ENCODE data around the gene OGFOD3. TPM values are rescaled to one million over a fixed set of nuclear protein-coding genes. Genes with fewer than 3 reads are reported as not detected.

OGFOD3 gene
- total and polyA plus RNA-seq, 9 of the 15 experiments (the other 6 are each of a cell fraction or from before 2014, with no cell fraction given), result 0.69 to 44.7 (median 18.9) TPM

DNA sequence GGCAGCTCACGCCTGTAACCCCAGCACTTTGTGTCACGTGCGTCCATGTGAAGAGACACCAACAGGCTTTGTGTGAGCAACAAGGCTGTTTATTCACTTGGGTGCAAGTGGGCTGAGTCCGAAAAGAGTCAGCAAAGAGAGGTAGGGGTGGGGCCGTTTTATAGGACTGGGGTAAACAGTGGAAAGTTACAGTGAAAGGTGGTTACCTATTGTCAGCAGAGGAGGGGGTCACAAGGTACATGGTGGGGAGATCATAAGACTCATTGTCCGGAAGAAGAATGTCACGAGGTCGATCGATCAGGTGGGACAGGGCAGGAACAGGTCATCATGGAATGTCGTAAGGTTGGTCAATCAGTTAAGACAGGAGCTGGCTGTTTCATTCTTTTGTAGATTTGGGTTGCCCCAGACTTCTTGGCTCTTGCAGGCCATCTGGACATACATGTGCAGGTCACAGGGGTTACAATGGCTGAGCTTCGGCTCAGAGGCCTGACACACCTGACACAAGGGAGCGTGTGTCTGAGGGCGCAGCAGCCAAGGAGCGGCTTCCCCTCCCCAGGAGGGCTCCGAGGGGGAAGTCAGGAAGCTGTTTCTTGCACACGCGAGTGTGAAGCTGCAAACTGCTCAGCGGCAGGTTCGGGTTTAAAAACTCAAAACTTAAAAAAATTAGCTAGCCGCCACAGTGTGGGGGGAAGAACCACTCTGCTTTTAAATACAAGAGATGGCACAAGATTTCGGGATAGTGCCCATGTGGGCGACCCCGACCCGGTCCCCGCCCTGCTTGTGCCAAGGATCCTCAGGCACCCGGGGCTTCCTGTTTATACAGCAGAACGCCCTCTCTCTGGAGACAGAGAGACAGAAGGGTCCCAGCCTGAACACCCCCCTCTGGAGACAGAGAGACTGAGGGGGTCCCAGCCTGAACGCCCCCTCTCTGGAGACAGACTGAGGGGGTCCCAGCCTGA is 71.8 kb downstream of the OGFOD3 start (continued):
- no peak for TF ChIP-seq KDM5B (IDR thresholded peaks at IDR 0.05; ENCODE audit: insufficient replicate concordance, low read depth, low read length)
- TF ChIP-seq HDAC6 (IDR thresholded peaks at IDR 0.05; ENCODE audit: low read depth, low read length), result no peak
- TF ChIP-seq, protein P1, sequence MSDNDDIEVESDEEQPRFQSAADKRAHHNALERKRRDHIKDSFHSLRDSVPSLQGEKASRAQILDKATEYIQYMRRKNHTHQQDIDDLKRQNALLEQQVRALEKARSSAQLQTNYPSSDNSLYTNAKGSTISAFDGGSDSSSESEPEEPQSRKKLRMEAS (CRISPR knock-in tag; IDR thresholded peaks at IDR 0.05), result peak; percentile 34
- TF ChIP-seq NCOA6 (IDR thresholded peaks at IDR 0.05), result no peak
- TF ChIP-seq, protein P2, sequence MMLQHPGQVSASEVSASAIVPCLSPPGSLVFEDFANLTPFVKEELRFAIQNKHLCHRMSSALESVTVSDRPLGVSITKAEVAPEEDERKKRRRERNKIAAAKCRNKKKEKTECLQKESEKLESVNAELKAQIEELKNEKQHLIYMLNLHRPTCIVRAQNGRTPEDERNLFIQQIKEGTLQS (IDR thresholded peaks at IDR 0.05), result no peak
- TF ChIP-seq, protein P2 (CRISPR knock-in tag; conservative IDR thresholded peaks at IDR 0.05), result no peak
- TF ChIP-seq, protein P3, sequence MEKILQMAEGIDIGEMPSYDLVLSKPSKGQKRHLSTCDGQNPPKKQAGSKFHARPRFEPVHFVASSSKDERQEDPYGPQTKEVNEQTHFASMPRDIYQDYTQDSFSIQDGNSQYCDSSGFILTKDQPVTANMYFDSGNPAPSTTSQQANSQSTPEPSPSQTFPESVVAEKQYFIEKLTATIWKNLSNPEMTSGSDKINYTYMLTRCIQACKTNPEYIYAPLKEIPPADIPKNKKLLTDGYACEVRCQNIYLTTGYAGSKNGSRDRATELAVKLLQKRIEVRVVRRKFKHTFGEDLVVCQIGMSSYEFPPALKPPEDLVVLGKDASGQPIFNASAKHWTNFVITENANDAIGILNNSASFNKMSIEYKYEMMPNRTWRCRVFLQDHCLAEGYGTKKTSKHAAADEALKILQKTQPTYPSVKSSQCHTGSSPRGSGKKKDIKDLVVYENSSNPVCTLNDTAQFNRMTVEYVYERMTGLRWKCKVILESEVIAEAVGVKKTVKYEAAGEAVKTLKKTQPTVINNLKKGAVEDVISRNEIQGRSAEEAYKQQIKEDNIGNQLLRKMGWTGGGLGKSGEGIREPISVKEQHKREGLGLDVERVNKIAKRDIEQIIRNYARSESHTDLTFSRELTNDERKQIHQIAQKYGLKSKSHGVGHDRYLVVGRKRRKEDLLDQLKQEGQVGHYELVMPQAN (IDR thresholded peaks at IDR 0.05; ENCODE audit: borderline replicate concordance), result no peak
- TF ChIP-seq MED1 (CRISPR knock-in tag; IDR thresholded peaks at IDR 0.05; ENCODE audit: borderline replicate concordance), result no peak
- no peak for TF ChIP-seq SIRT6 (IDR thresholded peaks at IDR 0.05; ENCODE audit: low read depth, low read length)
- no peak for TF ChIP-seq POU5F1 (IDR thresholded peaks at IDR 0.05; ENCODE audit: borderline replicate concordance, low read depth, low read length, partially characterized antibody)
- peak; percentile 75 for TF ChIP-seq DMBX1 (CRISPR knock-in tag; IDR thresholded peaks at IDR 0.05; ENCODE audit: borderline replicate concordance)
- TF ChIP-seq ZNF174 (CRISPR knock-in tag; IDR thresholded peaks at IDR 0.05), result no peak
- TF ChIP-seq CC2D1A (IDR thresholded peaks at IDR 0.05), result no peak
- no peak for TF ChIP-seq ZNF197 (CRISPR knock-in tag; IDR thresholded peaks at IDR 0.05; ENCODE audit: low read depth)
- no peak for TF ChIP-seq NRF1 (conservative IDR thresholded peaks at IDR 0.05 in 1 of 2, IDR thresholded peaks at IDR 0.05 in 1 of 2)
- no peak for TF ChIP-seq NFATC3 (IDR thresholded peaks at IDR 0.05)
- no peak for TF ChIP-seq ZNF75A (CRISPR knock-in tag; IDR thresholded peaks at IDR 0.05)
- TF ChIP-seq, protein P4, sequence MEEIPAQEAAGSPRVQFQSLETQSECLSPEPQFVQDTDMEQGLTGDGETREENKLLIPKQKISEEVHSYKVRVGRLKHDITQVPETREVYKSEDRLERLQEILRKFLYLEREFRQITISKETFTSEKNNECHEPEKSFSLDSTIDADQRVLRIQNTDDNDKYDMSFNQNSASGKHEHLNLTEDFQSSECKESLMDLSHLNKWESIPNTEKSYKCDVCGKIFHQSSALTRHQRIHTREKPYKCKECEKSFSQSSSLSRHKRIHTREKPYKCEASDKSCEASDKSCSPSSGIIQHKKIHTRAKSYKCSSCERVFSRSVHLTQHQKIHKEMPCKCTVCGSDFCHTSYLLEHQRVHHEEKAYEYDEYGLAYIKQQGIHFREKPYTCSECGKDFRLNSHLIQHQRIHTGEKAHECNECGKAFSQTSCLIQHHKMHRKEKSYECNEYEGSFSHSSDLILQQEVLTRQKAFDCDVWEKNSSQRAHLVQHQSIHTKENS (CRISPR knock-in tag; IDR thresholded peaks at IDR 0.05), result no peak
- no peak for TF ChIP-seq MAFG (tag; conservative IDR thresholded peaks at IDR 0.05)
- no peak for TF ChIP-seq ZNF778 (CRISPR knock-in tag; IDR thresholded peaks at IDR 0.05)
- TF ChIP-seq HDGF (IDR thresholded peaks at IDR 0.05), result no peak
- TF ChIP-seq FUS (optimal IDR thresholded peaks at IDR 0.05; ENCODE audit: low read depth, low read length), result no peak
- no peak for TF ChIP-seq CREB1 (IDR thresholded peaks at IDR 0.05)
- no peak for TF ChIP-seq CREB1 (CRISPR knock-in tag; IDR thresholded peaks at IDR 0.05)
- TF ChIP-seq, protein P5, sequence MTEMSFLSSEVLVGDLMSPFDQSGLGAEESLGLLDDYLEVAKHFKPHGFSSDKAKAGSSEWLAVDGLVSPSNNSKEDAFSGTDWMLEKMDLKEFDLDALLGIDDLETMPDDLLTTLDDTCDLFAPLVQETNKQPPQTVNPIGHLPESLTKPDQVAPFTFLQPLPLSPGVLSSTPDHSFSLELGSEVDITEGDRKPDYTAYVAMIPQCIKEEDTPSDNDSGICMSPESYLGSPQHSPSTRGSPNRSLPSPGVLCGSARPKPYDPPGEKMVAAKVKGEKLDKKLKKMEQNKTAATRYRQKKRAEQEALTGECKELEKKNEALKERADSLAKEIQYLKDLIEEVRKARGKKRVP (CRISPR knock-in tag; IDR thresholded peaks at IDR 0.05), result no peak
